H9 (cell line): Measurements from ENCODE around the gene CORO2B. TPM values are rescaled to one million over a fixed set of nuclear protein-coding genes. Genes with fewer than 3 reads are reported as not detected.

Experiments used
- DNase-seq: peaks from one replicate; pipeline ENCODE4 v3.0.0-alpha.2; 2017
- H2AFZ ChIP-seq: one replicate; pipeline ENCODE4 v1.6.1; 2013; ENCODE audit warnings: mild to moderate bottlenecking, low read length, control low read depth, moderate library complexity
- H2AK5ac ChIP-seq: 2 replicates; pipeline ENCODE4 v1.6.1; 2013; ENCODE audit warnings: low read length, control low read depth, mixed read lengths; ENCODE audit not compliant: insufficient read length
- H2BK120ac ChIP-seq: one replicate; pipeline ENCODE4 v1.6.1; 2013; ENCODE audit warnings: low read depth, mild to moderate bottlenecking, low read length, control low read depth, inconsistent platforms; ENCODE audit not compliant: poor library complexity, severe bottlenecking
- H2BK12ac ChIP-seq: 2 replicates; pipeline ENCODE4 v1.6.1; 2013; ENCODE audit warnings: low read length, control low read depth, mixed read lengths, low read depth; ENCODE audit not compliant: insufficient read length
- H2BK15ac ChIP-seq: 2 replicates; pipeline ENCODE4 v1.6.1; 2013; ENCODE audit warnings: low read depth, low read length, control low read depth
- H2BK20ac ChIP-seq: one replicate; pipeline ENCODE4 v1.6.1; 2013; ENCODE audit warnings: low read depth, mild to moderate bottlenecking, low read length, control low read depth, inconsistent platforms; ENCODE audit not compliant: poor library complexity, severe bottlenecking
- H2BK5ac ChIP-seq: 2 replicates; pipeline ENCODE4 v1.6.1; 2013; ENCODE audit warnings: low read length, control low read depth, mixed read lengths; ENCODE audit not compliant: insufficient read length
- H3K14ac ChIP-seq: 2 replicates; pipeline ENCODE4 v1.6.1; 2013; ENCODE audit warnings: low read length, control low read depth; ENCODE audit not compliant: insufficient read depth
- H3K18ac ChIP-seq: 2 replicates; pipeline ENCODE4 v1.6.1; 2013; ENCODE audit warnings: low read depth, mild to moderate bottlenecking, mixed read lengths, low read length, control low read depth; ENCODE audit not compliant: insufficient read length
- H3K23ac ChIP-seq: 2 replicates; pipeline ENCODE4 v1.6.1; 2013; ENCODE audit warnings: low read length, control low read depth, mixed read lengths, low read depth; ENCODE audit not compliant: insufficient read length
- H3K23me2 ChIP-seq: 2 replicates; pipeline ENCODE4 v1.6.1; 2013; ENCODE audit warnings: low read depth, mild to moderate bottlenecking, mixed read lengths, low read length, control low read depth; ENCODE audit not compliant: insufficient read length, poor library complexity, severe bottlenecking
- H3K27ac ChIP-seq: 2 replicates; pipeline ENCODE4 v1.5.1; 2013; ENCODE audit warnings: low read length, control low read depth, mixed read lengths, low read depth; ENCODE audit not compliant: insufficient read length
- H3K27me3 ChIP-seq: 2 replicates; pipeline ENCODE4 v1.6.1; 2013; ENCODE audit warnings: low read length, control low read depth, inconsistent platforms; ENCODE audit not compliant: insufficient read depth
- H3K4ac ChIP-seq: 2 replicates; pipeline ENCODE4 v1.6.1; 2013; ENCODE audit warnings: low read depth, mild to moderate bottlenecking, control low read depth, inconsistent platforms, low read length, moderate library complexity
- H3K4me1 ChIP-seq: 2 replicates; pipeline ENCODE4 v1.6.1; 2013; ENCODE audit warnings: low read length, control low read depth, inconsistent platforms; ENCODE audit not compliant: insufficient read depth
- H3K4me2 ChIP-seq: 2 replicates; pipeline ENCODE4 v1.6.1; 2013; ENCODE audit warnings: low read length, control low read depth, mixed read lengths; ENCODE audit not compliant: insufficient read length, insufficient read depth
- H3K56ac ChIP-seq: 2 replicates; pipeline ENCODE4 v1.6.1; 2013; ENCODE audit warnings: low read depth, mild to moderate bottlenecking, mixed read lengths, low read length, control low read depth; ENCODE audit not compliant: insufficient read length
- H3K79me1 ChIP-seq: 2 replicates; pipeline ENCODE4 v1.6.1; 2013; ENCODE audit warnings: low read depth, mild to moderate bottlenecking, moderate library complexity, low read length, control low read depth, inconsistent platforms; ENCODE audit not compliant: insufficient read depth, poor library complexity, severe bottlenecking
- H3K79me2 ChIP-seq: 2 replicates; pipeline ENCODE4 v1.6.1; 2013; ENCODE audit warnings: low read length, control low read depth, inconsistent platforms; ENCODE audit not compliant: insufficient read depth
- H3K9ac ChIP-seq: 2 replicates; pipeline ENCODE4 v1.6.1; 2013; ENCODE audit warnings: low read length, control low read depth, mixed read lengths; ENCODE audit not compliant: insufficient read length; ENCODE audit errors: extremely low read depth
- H3K9me3 ChIP-seq: one replicate; pipeline ENCODE4 v1.6.1; 2013; ENCODE audit warnings: low read depth, low read length, inconsistent platforms; ENCODE audit not compliant: control insufficient read depth
- H3T11ph ChIP-seq: one replicate; pipeline ENCODE4 v1.6.1; 2013; ENCODE audit warnings: mild to moderate bottlenecking, low read length, control low read depth, inconsistent platforms
- H4K20me1 ChIP-seq: one replicate; pipeline ENCODE4 v1.6.1; 2013; ENCODE audit not compliant: control insufficient read depth, insufficient read length, insufficient read depth
- H4K5ac ChIP-seq: 2 replicates; pipeline ENCODE4 v1.6.1; 2013; ENCODE audit warnings: low read depth, mild to moderate bottlenecking, mixed read lengths, low read length, control low read depth; ENCODE audit not compliant: insufficient read length
- H4K8ac ChIP-seq: replicated peaks from 2 replicates; pipeline ENCODE4 v1.6.1; 2013; ENCODE audit warnings: low read length, control low read depth, mixed read lengths, low read depth; ENCODE audit not compliant: insufficient read length
- H4K91ac ChIP-seq: 2 replicates; pipeline ENCODE4 v1.6.1; 2013; ENCODE audit warnings: low read depth, mild to moderate bottlenecking, moderate library complexity, mixed read lengths, low read length, control low read depth; ENCODE audit not compliant: insufficient read length
- H3K27ac Mint-ChIP-seq, 3 experiments: 2 replicates in 2 of 3; 3 replicates in 1 of 3; pipeline ENCODE4 v1.8.0; 2020 to 2021; ENCODE audit warnings: mixed read lengths in 3 of 3, mild to moderate bottlenecking in 1 of 3, moderate library complexity in 1 of 3
- H3K27me3 Mint-ChIP-seq: 2 replicates; pipeline ENCODE4 v1.8.0; 2021; ENCODE audit warnings: low read depth, mild to moderate bottlenecking, moderate library complexity, mixed read lengths
- H3K36me3 Mint-ChIP-seq, 3 experiments: 2 replicates in 2 of 3; 3 replicates in 1 of 3; pipeline ENCODE4 v1.8.0; 2020 to 2021; ENCODE audit warnings: low read depth in 3 of 3, mixed read lengths in 3 of 3; ENCODE audit not compliant: insufficient read depth in 1 of 3
- H3K4me1 Mint-ChIP-seq, 2 experiments: 2 replicates each; pipeline ENCODE4 v1.8.0; 2020; ENCODE audit warnings: mixed read lengths in 2 of 2
- H3K4me3 Mint-ChIP-seq, 2 experiments: 2 replicates in 1 of 2; 3 replicates in 1 of 2; pipeline ENCODE4 v1.8.0; 2020 to 2021; ENCODE audit warnings: mild to moderate bottlenecking in 2 of 2, mixed read lengths in 2 of 2, moderate library complexity in 1 of 2
- H3K9me3 Mint-ChIP-seq, 2 experiments: 2 replicates in 1 of 2; 3 replicates in 1 of 2; pipeline ENCODE4 v1.8.0; 2020; ENCODE audit warnings: mild to moderate bottlenecking in 2 of 2, mixed read lengths in 2 of 2, moderate library complexity in 1 of 2
- WGBS: extraction: QIAGEN DNeasy Blood & Tissue Kit; methylation state at CpG from one replicate; pipeline ENCODE4 v1.1.7; 2013; ENCODE audit warnings: missing lambda C conversion rate, low lambda C conversion rate, mixed read lengths; ENCODE audit not compliant: insufficient read length; ENCODE audit errors: extremely low coverage; 5-methylcytosine and 5-hydroxymethylcytosine counted together
- total RNA-seq: library from RNA; stranded (reverse); gene quantifications from 2 replicates; pipeline ENCODE4 v1.2.1, GENCODE V29; 2021
- TF ChIP-seq, protein P1 (sequence below): fragments of 200-600 bp; sonication (generic); conservative IDR thresholded peaks from 3 replicates; pipeline ENCODE4 v1.8.0; 2021; ENCODE audit warnings: antibody characterized with exemption, mild to moderate bottlenecking

The CORO2B gene
- total RNA-seq, 1 experiment from 2014 or later = 3.1 TPM

DNA sequence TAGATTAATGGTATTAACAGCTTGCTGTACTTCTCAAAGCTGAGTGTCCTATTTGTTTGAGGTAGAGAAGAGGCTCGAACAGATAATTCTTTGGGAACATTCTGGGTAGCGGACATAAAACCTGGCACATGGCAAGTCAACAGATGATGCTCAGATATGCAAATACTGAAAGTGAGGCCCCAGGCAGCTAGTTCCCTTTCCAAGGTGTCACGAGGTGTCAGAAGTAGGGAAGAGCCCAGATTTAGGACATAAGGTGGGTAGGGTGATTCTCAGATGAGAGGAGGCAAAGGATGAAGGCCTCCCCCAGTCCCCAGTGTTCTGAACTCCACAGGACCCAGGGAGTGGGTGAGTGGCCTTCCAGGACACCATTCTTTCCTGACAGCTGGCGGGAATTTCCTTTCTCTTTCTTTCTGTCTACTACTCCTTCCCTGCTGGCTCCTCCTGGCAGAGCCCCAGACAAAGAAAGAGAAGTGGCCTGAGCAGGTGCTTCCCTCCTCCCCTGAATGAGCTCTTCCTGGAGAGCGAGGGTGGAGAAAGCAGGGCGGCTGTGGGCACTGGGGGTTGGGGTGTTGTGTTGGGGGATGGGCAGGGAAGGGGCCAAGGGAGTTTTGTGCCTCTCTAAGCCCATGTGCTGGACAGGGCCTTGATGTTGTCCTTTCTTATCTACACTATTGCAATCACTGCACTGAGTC, 87.5 kb downstream of the CORO2B start:
- Mint-ChIP-seq H3K27ac (peak overlapping the region in 2 of 3 experiments; percentile 29 to 76; a peak in 5 of 7 replicates), H3K4me1 (peaks cover 18 to 20% of the 10 kb centered on the region in 2 experiments), H3K4me3 (peak overlapping the region in 1 of 2 experiments; percentile 39; a peak in 3 of 5 replicates), H3K36me3 (peaks cover 4 to 13% (median 5%) of the 10 kb centered on the region in 3 experiments; a peak in 5 of 7 replicates), H3K9me3 (peaks cover 5 to 10% of the 10 kb centered on the region in 2 experiments), H3K27me3 (no peaks in the 10 kb centered on the region)
- Histone ChIP-seq H3K14ac (peak overlapping the region; percentile 45; the same call in 1 of the 2 replicates), H4K5ac (no peak overlapping the region), H2BK15ac (no peak overlapping the region), H3K18ac (no peak overlapping the region), H3K56ac (no peak overlapping the region), H3K4me1 (peaks cover 7% of the 10 kb centered on the region; the same call in 1 of the 2 replicates), H3K9me3 (no peaks in the 10 kb centered on the region), H3T11ph (no peak overlapping the region), H3K23me2 (no peaks in the 10 kb centered on the region), H2BK20ac (no peak overlapping the region), H3K4ac (no peak overlapping the region), H3K9ac (no peak overlapping the region), H3K79me1 (no peaks in the 10 kb centered on the region), H2AFZ (no peak overlapping the region), H4K91ac (no peak overlapping the region), H3K27me3 (no peaks in the 10 kb centered on the region), H4K8ac (no peak overlapping the region), H2AK5ac (no peak overlapping the region), H4K20me1 (no peaks in the 10 kb centered on the region), H3K27ac (no peak overlapping the region), H2BK120ac (no peak overlapping the region), H3K23ac (no peak overlapping the region), H3K79me2 (no peaks in the 10 kb centered on the region), H2BK5ac (no peak overlapping the region), H3K4me2 (no peak overlapping the region), H2BK12ac (no peak overlapping the region)
- TF ChIP-seq, protein P1, sequence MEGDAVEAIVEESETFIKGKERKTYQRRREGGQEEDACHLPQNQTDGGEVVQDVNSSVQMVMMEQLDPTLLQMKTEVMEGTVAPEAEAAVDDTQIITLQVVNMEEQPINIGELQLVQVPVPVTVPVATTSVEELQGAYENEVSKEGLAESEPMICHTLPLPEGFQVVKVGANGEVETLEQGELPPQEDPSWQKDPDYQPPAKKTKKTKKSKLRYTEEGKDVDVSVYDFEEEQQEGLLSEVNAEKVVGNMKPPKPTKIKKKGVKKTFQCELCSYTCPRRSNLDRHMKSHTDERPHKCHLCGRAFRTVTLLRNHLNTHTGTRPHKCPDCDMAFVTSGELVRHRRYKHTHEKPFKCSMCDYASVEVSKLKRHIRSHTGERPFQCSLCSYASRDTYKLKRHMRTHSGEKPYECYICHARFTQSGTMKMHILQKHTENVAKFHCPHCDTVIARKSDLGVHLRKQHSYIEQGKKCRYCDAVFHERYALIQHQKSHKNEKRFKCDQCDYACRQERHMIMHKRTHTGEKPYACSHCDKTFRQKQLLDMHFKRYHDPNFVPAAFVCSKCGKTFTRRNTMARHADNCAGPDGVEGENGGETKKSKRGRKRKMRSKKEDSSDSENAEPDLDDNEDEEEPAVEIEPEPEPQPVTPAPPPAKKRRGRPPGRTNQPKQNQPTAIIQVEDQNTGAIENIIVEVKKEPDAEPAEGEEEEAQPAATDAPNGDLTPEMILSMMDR = no peak
- WGBS = no CpG with 5 or more reads among the region's 6 CpGs
- DNase-seq = peak; percentile 56
